ENCODE data around the gene PTPRC.

Gene PTPRC

DNA sequence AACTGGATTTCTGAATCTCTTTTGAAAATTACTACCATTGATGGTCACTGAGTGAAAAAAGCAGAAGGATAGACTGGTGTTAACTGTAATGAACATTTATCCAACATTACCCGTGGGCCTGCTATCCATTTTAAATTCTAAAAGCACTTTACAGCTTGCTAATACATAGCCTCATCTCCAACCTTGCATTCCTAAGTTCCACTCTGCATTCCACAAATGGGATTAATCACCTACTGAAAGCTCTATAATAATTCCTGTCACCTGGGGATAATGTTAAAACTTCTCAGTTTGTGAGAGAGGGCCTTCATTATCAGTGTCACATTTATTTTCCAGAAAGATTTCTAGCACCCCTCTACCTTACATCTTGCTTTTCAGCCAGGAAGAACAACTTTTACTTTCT lies 38.2 kb downstream of the PTPRC start:
- TF ChIP-seq CTCF (conservative IDR thresholded peaks at IDR 0.05), result no peak
- TF ChIP-seq ZFX (IDR thresholded peaks at IDR 0.05), result no peak
- H3K27ac ChIP-seq, result no peak overlapping the region

- no peak for TF ChIP-seq ZFX (IDR thresholded peaks at IDR 0.05)
- TF ChIP-seq CTCF (conservative IDR thresholded peaks at IDR 0.05), result no peak
- no peak overlapping the region for H3K27ac ChIP-seq
These were observed 39.0 kb downstream of the PTPRC start for GRCh38 chr1:198677871-198678270.

DNA sequence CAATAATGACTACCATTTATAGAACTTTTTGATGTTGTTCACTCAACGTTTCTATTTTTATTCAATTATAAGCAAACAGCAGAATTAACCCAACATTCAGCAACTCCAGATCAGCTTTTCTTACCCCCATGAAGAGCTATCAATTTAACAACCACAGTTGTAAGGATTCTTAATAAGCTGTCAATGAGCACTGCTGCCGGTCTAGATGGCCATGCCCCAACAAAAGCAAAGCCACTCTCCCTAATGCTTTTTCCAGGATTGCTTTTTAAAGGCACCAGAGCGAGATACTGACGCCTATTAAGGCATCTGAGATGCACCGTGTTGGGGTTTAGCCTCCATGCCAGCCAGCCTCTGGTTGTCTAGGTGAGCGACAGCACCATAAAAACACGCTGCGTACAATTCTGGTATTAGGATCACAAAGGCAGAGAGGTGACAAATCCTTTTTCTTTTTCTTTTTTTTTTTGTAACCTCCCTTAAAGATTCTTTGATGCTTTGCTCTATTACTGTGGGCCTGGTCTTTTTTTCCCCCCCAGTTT lies 39.5 kb downstream of the PTPRC start:
- no peak for TF ChIP-seq CTCF (conservative IDR thresholded peaks at IDR 0.05)
- no peak for TF ChIP-seq ZFX (IDR thresholded peaks at IDR 0.05)
- no peak overlapping the region for H3K27ac ChIP-seq

DNA sequence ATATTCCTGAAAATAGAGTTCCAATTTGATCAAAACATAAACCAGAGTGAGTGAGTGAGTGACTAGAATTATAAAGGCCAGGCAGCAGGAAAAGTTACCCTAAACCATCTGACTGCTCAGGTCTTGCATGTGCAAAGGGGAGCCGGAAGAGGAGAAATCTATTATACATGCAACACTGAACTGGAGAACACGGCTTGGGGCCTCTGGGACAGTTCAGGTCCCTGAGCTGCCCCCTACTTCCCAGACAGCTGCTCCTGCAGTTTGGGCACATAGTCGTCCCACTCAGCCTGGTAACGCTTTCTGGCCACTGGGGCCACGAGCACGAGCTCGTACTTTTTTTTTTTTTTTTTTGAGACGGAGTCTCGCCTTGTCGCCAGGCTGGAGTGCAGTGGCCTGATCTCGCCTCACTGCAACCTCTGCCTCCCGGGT lies 40.1 kb downstream of the PTPRC start:
- no peak overlapping the region for H3K27ac ChIP-seq

GRCh38 chr1:198679535-198680173 lies 40.8 kb downstream of the PTPRC start:
- TF ChIP-seq CTCF (conservative IDR thresholded peaks at IDR 0.05) (no peak), ZFX (IDR thresholded peaks at IDR 0.05) (no peak)
- H3K27ac ChIP-seq, result no peak overlapping the region

More for the DNA sequence above, 40.1 kb downstream of the PTPRC start:
- no peak for TF ChIP-seq ZFX (IDR thresholded peaks at IDR 0.05)
- no peak for TF ChIP-seq CTCF (conservative IDR thresholded peaks at IDR 0.05)

DNA sequence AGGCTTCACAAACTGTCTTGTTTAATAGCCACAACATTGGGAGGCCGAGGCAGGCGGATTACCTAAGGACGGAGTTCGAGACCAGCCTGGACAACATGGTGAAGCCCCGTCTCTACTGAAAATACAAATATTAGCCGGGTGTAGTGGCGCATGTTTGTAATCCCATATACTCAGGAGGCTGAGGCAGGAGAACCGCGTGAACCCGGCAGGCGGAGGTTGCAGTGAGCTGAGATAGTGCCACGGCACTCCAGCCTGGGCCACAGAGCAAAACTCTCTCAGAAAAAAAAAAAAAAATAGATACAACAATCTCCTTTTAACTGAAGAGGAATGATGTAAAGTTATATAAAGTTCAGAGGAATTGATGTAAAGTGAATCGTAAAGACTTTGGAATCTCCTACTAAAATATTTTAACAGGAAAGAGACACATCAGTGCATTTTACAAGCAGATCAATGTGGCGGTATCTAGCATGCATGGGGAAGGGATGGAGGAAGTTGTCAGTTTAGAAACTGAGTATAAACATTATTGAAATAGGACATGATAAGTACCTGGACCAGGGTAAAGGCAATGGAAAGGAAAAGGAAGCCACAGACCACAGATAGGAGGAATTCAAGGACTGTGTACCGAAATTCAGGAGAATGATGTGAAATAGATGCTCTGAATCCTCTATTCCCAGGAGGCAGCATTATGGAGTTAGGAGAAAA lies 41.5 kb downstream of the PTPRC start:
- H3K27ac ChIP-seq, result no peak overlapping the region
- TF ChIP-seq CTCF (conservative IDR thresholded peaks at IDR 0.05) (no peak), ZFX (IDR thresholded peaks at IDR 0.05) (no peak)

DNA sequence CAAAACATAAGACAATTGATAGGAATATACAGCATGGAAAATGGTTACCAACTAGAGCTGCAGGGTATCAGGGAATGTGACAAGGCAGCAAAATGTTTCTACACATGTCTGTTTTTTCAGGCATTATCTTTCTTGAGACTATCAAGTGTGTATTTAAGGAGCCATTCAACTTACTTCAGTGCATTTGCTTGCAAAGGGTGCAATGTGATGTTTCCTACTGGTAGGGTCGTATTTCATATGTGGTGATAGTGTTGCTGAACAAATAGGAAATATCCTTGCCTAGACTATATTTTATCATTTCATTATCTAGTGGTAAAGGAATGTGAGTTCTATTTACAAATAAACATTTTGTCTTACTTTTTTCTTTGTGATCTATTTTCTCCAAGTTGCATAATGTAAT lies 42.4 kb downstream of the PTPRC start:
- TF ChIP-seq CTCF (conservative IDR thresholded peaks at IDR 0.05) (no peak), ZFX (IDR thresholded peaks at IDR 0.05) (no peak)
- H3K27ac ChIP-seq, result no peak overlapping the region
